ENCODE results near the gene MAGI1.

- TF ChIP-seq CTCF (IDR thresholded peaks at IDR 0.05) = no peak
- no peak for TF ChIP-seq AFF4 (CRISPR knock-in tag; IDR thresholded peaks at IDR 0.05; ENCODE audit: borderline replicate concordance)
- TF ChIP-seq ARID4B (CRISPR knock-in tag; IDR thresholded peaks at IDR 0.05; ENCODE audit: borderline replicate concordance) = no peak
- TF ChIP-seq ZNF232 (CRISPR knock-in tag; IDR thresholded peaks at IDR 0.05) = no peak
- no peak for TF ChIP-seq HMGXB4 (CRISPR knock-in tag; IDR thresholded peaks at IDR 0.05)
- TF ChIP-seq ATF2 (CRISPR knock-in tag; IDR thresholded peaks at IDR 0.05; ENCODE audit: borderline replicate concordance, low read depth) = no peak
- no peak for TF ChIP-seq SP1 (CRISPR knock-in tag; conservative IDR thresholded peaks at IDR 0.05)
- TF ChIP-seq ZNF121 (CRISPR knock-in tag; IDR thresholded peaks at IDR 0.05) = no peak
- TF ChIP-seq USF2 (CRISPR knock-in tag; IDR thresholded peaks at IDR 0.05) = no peak
- TF ChIP-seq ATF6 (CRISPR knock-in tag; IDR thresholded peaks at IDR 0.05) = no peak
These were observed 206.8 kb downstream of the MAGI1 start for GRCh38 chr3:65831733-65832425.

All from WTC11 (cell line).